SK-N-SH treated with all-trans-retinoic acid at 6 μM for 48 hours (cell line): ENCODE data around the gene SUN3.

Source experiments
- ATAC-seq: fragments of 200-7000 bp; cut with Tn5 transposase; 3 replicates; pipeline ENCODE4 v1.9.1; 2020; ENCODE audit warnings: mild to moderate bottlenecking, moderate library complexity
- ARNTL ChIP-seq: fragments of 450-650 bp; formaldehyde crosslinking; IDR thresholded peaks from 2 replicates; pipeline ENCODE4 v1.5.0; 2020; ENCODE audit warnings: low read depth, mild to moderate bottlenecking, moderate library complexity, borderline replicate concordance
- BACH2 ChIP-seq: fragments of 250-450 bp; sonication (Bioruptor Pico); IDR thresholded peaks from 2 replicates; pipeline ENCODE4 v1.9.0; 2021; ENCODE audit warnings: mild to moderate bottlenecking, borderline replicate concordance
- CREB5 ChIP-seq: fragments of 250-450 bp; sonication (Bioruptor Pico); IDR thresholded peaks from 2 replicates; pipeline ENCODE4 v1.5.1; 2020; ENCODE audit warnings: low read depth, mild to moderate bottlenecking, moderate library complexity
- CSDC2 ChIP-seq: fragments of 250-450 bp; sonication (Bioruptor Pico); IDR thresholded peaks from 2 replicates; pipeline ENCODE4 v1.5.0; 2020; ENCODE audit warnings: mild to moderate bottlenecking, moderate library complexity
- CSRNP3 ChIP-seq: fragments of 250-450 bp; sonication (Bioruptor Pico); IDR thresholded peaks from 2 replicates; pipeline ENCODE4 v1.5.1; 2021; ENCODE audit warnings: mild to moderate bottlenecking, moderate library complexity
- ESRRG ChIP-seq: fragments of 250-450 bp; sonication (Bioruptor Pico); IDR thresholded peaks from 2 replicates; pipeline ENCODE4 v1.6.1; 2021; ENCODE audit warnings: mild to moderate bottlenecking
- GLIS3 ChIP-seq: fragments of 250-450 bp; sonication (Bioruptor Pico); IDR thresholded peaks from 2 replicates; pipeline ENCODE4 v1.5.0; 2020; ENCODE audit warnings: mild to moderate bottlenecking, moderate library complexity
- PATZ1 ChIP-seq: fragments of 250-450 bp; sonication (Bioruptor Pico); IDR thresholded peaks from 2 replicates; pipeline ENCODE4 v1.8.0; 2020; ENCODE audit warnings: mild to moderate bottlenecking, moderate library complexity, borderline replicate concordance
- POU6F1 ChIP-seq: fragments of 250-450 bp; sonication (Bioruptor Pico); IDR thresholded peaks from 2 replicates; pipeline ENCODE4 v1.8.0; 2021; ENCODE audit warnings: low read depth, mild to moderate bottlenecking, moderate library complexity, borderline replicate concordance
- PPARA ChIP-seq: fragments of 250-450 bp; sonication (Bioruptor Pico); IDR thresholded peaks from 2 replicates; pipeline ENCODE4 v1.5.0; 2020; ENCODE audit warnings: mild to moderate bottlenecking, borderline replicate concordance
- RARB ChIP-seq: fragments of 250-450 bp; sonication (Bioruptor Pico); IDR thresholded peaks from 2 replicates; pipeline ENCODE4 v1.8.0; 2021; ENCODE audit warnings: mild to moderate bottlenecking, moderate library complexity
- SNAI2 ChIP-seq: fragments of 250-450 bp; sonication (Bioruptor Pico); IDR thresholded peaks from 2 replicates; pipeline ENCODE4 v1.5.0; 2020; ENCODE audit warnings: mild to moderate bottlenecking, moderate library complexity
- TOX ChIP-seq: fragments of 250-450 bp; sonication (Bioruptor Pico); IDR thresholded peaks from 2 replicates; pipeline ENCODE4 v1.8.0; 2021; ENCODE audit warnings: mild to moderate bottlenecking, moderate library complexity, borderline replicate concordance
- TSHZ2 ChIP-seq: fragments of 250-450 bp; sonication (Bioruptor Pico); IDR thresholded peaks from 2 replicates; pipeline ENCODE4 v1.5.0; 2020; ENCODE audit warnings: mild to moderate bottlenecking, moderate library complexity
- ZC3H10 ChIP-seq: fragments of 250-450 bp; sonication (Bioruptor Pico); IDR thresholded peaks from 2 replicates; pipeline ENCODE4 v1.5.1; 2021; ENCODE audit warnings: mild to moderate bottlenecking, moderate library complexity
- ZFP3 ChIP-seq: fragments of 250-450 bp; sonication (Bioruptor Pico); IDR thresholded peaks from 2 replicates; pipeline ENCODE4 v1.5.0; 2020; ENCODE audit warnings: mild to moderate bottlenecking, moderate library complexity
- ZFP30 ChIP-seq: fragments of 450-650 bp; formaldehyde crosslinking; IDR thresholded peaks from 2 replicates; pipeline ENCODE4 v1.5.0; 2022; ENCODE audit warnings: mild to moderate bottlenecking, moderate library complexity
- ZNF565 ChIP-seq: fragments of 450-650 bp; formaldehyde crosslinking; conservative IDR thresholded peaks from 2 replicates; pipeline ENCODE4 v1.5.0; 2020; ENCODE audit warnings: low read depth, mild to moderate bottlenecking, moderate library complexity
- ZNF8 ChIP-seq: fragments of 450-650 bp; formaldehyde crosslinking; IDR thresholded peaks from 2 replicates; pipeline ENCODE4 v1.5.0; 2020; ENCODE audit warnings: mild to moderate bottlenecking, moderate library complexity

SUN3 gene

GRCh38 chr7:47954231-47954911, 74.5 kb downstream of the SUN3 start:
- ATAC-seq = no peak; the same call in 2 of the 3 replicates
- no peak for TF ChIP-seq BACH2 (CRISPR knock-in tag)
- no peak for TF ChIP-seq ARNTL (CRISPR knock-in tag)
- no peak for TF ChIP-seq ZNF565 (CRISPR knock-in tag)
- TF ChIP-seq ZNF8 = no peak
- TF ChIP-seq RARB (CRISPR knock-in tag) = no peak
- no peak for TF ChIP-seq ZC3H10 (CRISPR knock-in tag)
- no peak for TF ChIP-seq CSDC2 (CRISPR knock-in tag)
- no peak for TF ChIP-seq PATZ1
- no peak for TF ChIP-seq ESRRG (CRISPR knock-in tag)
- TF ChIP-seq TSHZ2 (CRISPR knock-in tag) = no peak

GRCh38 chr7:47953822-47954221, 75.1 kb downstream of the SUN3 start:
- no peak; the same call in 2 of the 3 replicates for ATAC-seq
- TF ChIP-seq ZFP3 (CRISPR knock-in tag) = no peak

- TF ChIP-seq POU6F1 = no peak
- no peak for TF ChIP-seq ESRRG (CRISPR knock-in tag)
- no peak for TF ChIP-seq ARNTL (CRISPR knock-in tag)
- no peak for TF ChIP-seq ZC3H10 (CRISPR knock-in tag)
- TF ChIP-seq CSRNP3 = no peak
- TF ChIP-seq PATZ1 = no peak
- no peak for TF ChIP-seq ZFP30
- no peak for TF ChIP-seq TOX (CRISPR knock-in tag)
- TF ChIP-seq CREB5 (CRISPR knock-in tag) = no peak
- TF ChIP-seq SNAI2 (CRISPR knock-in tag) = no peak
- TF ChIP-seq GLIS3 (CRISPR knock-in tag) = no peak
- TF ChIP-seq PPARA (CRISPR knock-in tag) = no peak
These were observed 76.7 kb downstream of the SUN3 start for GRCh38 chr7:47952224-47952623.

More at GRCh38 chr7:47952224-47952623, 76.7 kb downstream of the SUN3 start:
- no peak for ATAC-seq
